B cell (primary cell): ENCODE data around the gene CERT1. TPM values are rescaled to one million over a fixed set of nuclear protein-coding genes. Genes with fewer than 3 reads are reported as not detected.

Experiments
- ATAC-seq: fragments of 200-7000 bp; cut with Tn5 transposase; one replicate; pipeline ENCODE4 v1.10.0; 2021; ENCODE audit warnings: low read depth, mild to moderate bottlenecking, moderate number of reproducible peaks, moderate library complexity
- CTCF ChIA-PET: fragments of 350-600 bp; sonication (Branson Sonifier 250); formaldehyde crosslinking; loops from one replicate; lab custom pipeline; 2021; ENCODE audit warnings: antibody characterized with exemption, inconsistent platforms; lab: Charles Lee
- POLR2A ChIA-PET: fragments of 350-600 bp; sonication (Branson Sonifier 250); formaldehyde crosslinking; loops from one replicate; lab custom pipeline; 2021; ENCODE audit warnings: antibody characterized with exemption; lab: Charles Lee
- DNase-seq: peaks from one replicate; pipeline ENCODE4 v3.0.0; 2013
- H2AFZ ChIP-seq: 2 replicates; pipeline ENCODE4 v1.6.1; 2012; ENCODE audit warnings: mild to moderate bottlenecking, low read depth, low read length; ENCODE audit not compliant: insufficient read depth, poor library complexity, severe bottlenecking
- H3K27ac ChIP-seq, 2 donors: 1 replicate in 1 of 2; 2 replicates in 1 of 2; pipeline ENCODE4 v1.5.1; 2012 to 2013; ENCODE audit warnings: low read length in 2 of 2, mild to moderate bottlenecking in 2 of 2, moderate library complexity in 1 of 2
- H3K27me3 ChIP-seq, 4 experiments: fragments of 200-600 bp in 1 of 4; sonication (generic) in 1 of 4; replicated peaks in 1 of 4; 1 replicate in 2 of 4; 2 replicates in 2 of 4; pipeline versions ENCODE4 v1.6.1 to v1.7.0; 2013 to 2016; ENCODE audit warnings: low read length in 3 of 4, mild to moderate bottlenecking in 2 of 4, mixed read lengths in 1 of 4, moderate library complexity in 1 of 4; ENCODE audit not compliant: insufficient read depth in 4 of 4, control insufficient read depth in 3 of 4; ENCODE audit errors: control extremely low read depth in 1 of 4
- H3K36me3 ChIP-seq, 2 experiments: replicated peaks in 1 of 2; 1 replicate in 1 of 2; 2 replicates in 1 of 2; pipeline versions ENCODE4 v1.6.1 to v1.7.1; 2013; ENCODE audit warnings: low read length in 1 of 2; ENCODE audit not compliant: insufficient read depth in 2 of 2, control insufficient read depth in 1 of 2; ENCODE audit errors: control extremely low read depth in 1 of 2, extremely low read depth in 1 of 2
- H3K4me1 ChIP-seq, 2 donors: fragments of 200-600 bp in 1 of 2; sonication (generic) in 1 of 2; 1 replicate in 1 of 2; 2 replicates in 1 of 2; pipeline versions ENCODE4 v1.5.1 to v1.6.1; 2013 to 2017; ENCODE audit warnings: low read length in 2 of 2; ENCODE audit not compliant: control insufficient read depth in 2 of 2, insufficient read depth in 2 of 2
- H3K4me2 ChIP-seq: replicated peaks from 2 replicates; pipeline ENCODE3; 2012; ENCODE audit warnings: mild to moderate bottlenecking, low read depth, low read length; ENCODE audit not compliant: poor library complexity, severe bottlenecking
- H3K4me3 ChIP-seq, 5 experiments: fragments of 200-600 bp in 1 of 5; sonication (generic) in 1 of 5; 1 replicate in 3 of 5; 2 replicates in 2 of 5; pipeline versions ENCODE4 v1.5.1 to v1.7.0; 2011 to 2016; ENCODE audit warnings: low read length in 4 of 5, mild to moderate bottlenecking in 4 of 5, low read depth in 2 of 5, control low read depth in 1 of 5, moderate library complexity in 1 of 5; ENCODE audit not compliant: insufficient read depth in 1 of 5; ENCODE audit errors: control extremely low read depth in 1 of 5, extremely low read depth in 1 of 5
- H3K79me2 ChIP-seq: fragments of 200-600 bp; sonication (generic); one replicate; pipeline ENCODE4 v1.6.0; 2016; ENCODE audit warnings: low read length; ENCODE audit not compliant: control insufficient read depth, insufficient read depth
- H3K9ac ChIP-seq: fragments of 200-600 bp; sonication (generic); 2 replicates; pipeline ENCODE4 v1.6.1; 2017; ENCODE audit warnings: mild to moderate bottlenecking, low read length, moderate library complexity
- H3K9me3 ChIP-seq, 3 donors: one replicate each; pipeline versions ENCODE4 v1.6.1 to v1.7.1; 2013; ENCODE audit warnings: low read length in 2 of 3; ENCODE audit not compliant: control insufficient read depth in 2 of 3, insufficient read depth in 1 of 3; ENCODE audit errors: control extremely low read depth in 1 of 3
- H4K20me1 ChIP-seq: 2 replicates; pipeline ENCODE4 v1.6.0; 2012; ENCODE audit warnings: mild to moderate bottlenecking, low read length; ENCODE audit not compliant: insufficient read depth, control insufficient read depth, poor library complexity, severe bottlenecking
- H3K27ac Mint-ChIP-seq: one replicate; pipeline ENCODE4 v1.8.0; 2021; ENCODE audit warnings: mixed read lengths
- H3K27me3 Mint-ChIP-seq: one replicate; pipeline ENCODE4 v1.8.0; 2021; ENCODE audit warnings: mixed read lengths
- H3K4me1 Mint-ChIP-seq: one replicate; pipeline ENCODE4 v1.8.0; 2021; ENCODE audit warnings: mixed read lengths
- H3K4me3 Mint-ChIP-seq: one replicate; pipeline ENCODE4 v1.8.0; 2021; ENCODE audit warnings: mixed read lengths
- H3K9me3 Mint-ChIP-seq: one replicate; pipeline ENCODE4 v1.8.0; 2022; ENCODE audit warnings: mixed read lengths; ENCODE audit not compliant: insufficient read depth
- EZH2 ChIP-seq: IDR thresholded peaks from 2 replicates; pipeline ENCODE4 v1.6.1; 2012; ENCODE audit warnings: borderline replicate concordance, low read depth, mild to moderate bottlenecking, moderate library complexity, low read length; ENCODE audit not compliant: insufficient read depth, poor library complexity, severe bottlenecking
- WGBS: methylation state at CpG from one replicate; pipeline ENCODE4 v1.1.5; 2013; ENCODE audit warnings: missing lambda C conversion rate; ENCODE audit not compliant: insufficient coverage; 5-methylcytosine and 5-hydroxymethylcytosine counted together
- intact Hi-C: fragments of 100-400 bp; cut with micrococcal nuclease; formaldehyde crosslinking; loops from one replicate; pipeline ENCODE4 v1.10.0; 2022
- polyA plus RNA-seq: library from polyadenylated mRNA; depleted of rRNA; stranded (reverse); fragments of >200 nt; gene quantifications from 2 replicates; pipeline ENCODE4 v1.2.3, GENCODE V29; 2012
- total RNA-seq, 2 donors: library from RNA; stranded (reverse); fragments of 120-200 nt in 1 of 2; gene quantifications; 1 replicate in 1 of 2; 2 replicates in 1 of 2; pipeline versions ENCODE4 v1.2.3 to v1.2.4, GENCODE V29; 2013 to 2022
- TF ChIP-seq, protein P1 (sequence below): fragments of 200-600 bp; IDR thresholded peaks from one replicate; pipeline ENCODE4 v1.8.0; 2022; ENCODE audit warnings: antibody characterized with exemption, mild to moderate bottlenecking

Gene CERT1
- total and polyA plus RNA-seq, 2 donors (not counting 1 experiment from before 2014, with no cell fraction given), result 13.7 to 60.5 TPM

DNA sequence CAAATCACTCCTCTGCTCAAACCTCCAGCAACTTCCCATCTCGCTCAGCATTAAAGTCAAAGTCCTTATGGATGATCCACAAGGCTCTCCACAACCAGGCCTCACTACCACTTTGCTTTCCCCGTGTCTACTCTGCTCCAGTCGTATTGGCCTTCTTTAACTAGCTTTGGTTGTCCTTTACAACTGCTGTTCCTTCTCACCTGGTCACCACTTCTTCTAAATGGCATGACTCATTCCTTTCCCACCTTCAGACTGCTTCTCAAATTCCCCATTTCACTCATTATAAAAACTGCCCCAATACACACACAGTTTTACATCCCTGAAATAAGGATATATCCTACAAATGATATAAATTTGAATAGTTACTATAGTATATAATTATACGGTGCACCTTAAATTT lies 30.4 kb downstream of the CERT1 start:
- Histone ChIP-seq H2AFZ (no peak overlapping the region), H4K20me1 (peaks cover 35% of the 10 kb centered on the region), H3K4me3 (no peak overlapping the region), H3K79me2 (peaks cover 74% of the 10 kb centered on the region), H3K9ac (no peak overlapping the region), H3K9me3 (peaks cover 0 to 12% (median 3%) of the 10 kb centered on the region in 3 donors), H3K36me3 (peaks cover 0 to 11% of the 10 kb centered on the region in 2 experiments), H3K4me1 (no peaks in the 10 kb centered on the region), H3K27me3 (no peaks in the 10 kb centered on the region), H3K4me2 (no peak overlapping the region), H3K27ac (no peak overlapping the region)
- H3K9me3 Mint-ChIP-seq, result peaks cover 7% of the 10 kb centered on the region
- ChIA-PET POLR2A (no interaction called here), CTCF (no interaction called here)
- H3K4me1 Mint-ChIP-seq, result peaks cover 13% of the 10 kb centered on the region
- ATAC-seq (no peak), DNase-seq (no peak)
- no peak overlapping the region for H3K4me3 Mint-ChIP-seq
- TF ChIP-seq EZH2, result no peak
- TF ChIP-seq, protein P1, sequence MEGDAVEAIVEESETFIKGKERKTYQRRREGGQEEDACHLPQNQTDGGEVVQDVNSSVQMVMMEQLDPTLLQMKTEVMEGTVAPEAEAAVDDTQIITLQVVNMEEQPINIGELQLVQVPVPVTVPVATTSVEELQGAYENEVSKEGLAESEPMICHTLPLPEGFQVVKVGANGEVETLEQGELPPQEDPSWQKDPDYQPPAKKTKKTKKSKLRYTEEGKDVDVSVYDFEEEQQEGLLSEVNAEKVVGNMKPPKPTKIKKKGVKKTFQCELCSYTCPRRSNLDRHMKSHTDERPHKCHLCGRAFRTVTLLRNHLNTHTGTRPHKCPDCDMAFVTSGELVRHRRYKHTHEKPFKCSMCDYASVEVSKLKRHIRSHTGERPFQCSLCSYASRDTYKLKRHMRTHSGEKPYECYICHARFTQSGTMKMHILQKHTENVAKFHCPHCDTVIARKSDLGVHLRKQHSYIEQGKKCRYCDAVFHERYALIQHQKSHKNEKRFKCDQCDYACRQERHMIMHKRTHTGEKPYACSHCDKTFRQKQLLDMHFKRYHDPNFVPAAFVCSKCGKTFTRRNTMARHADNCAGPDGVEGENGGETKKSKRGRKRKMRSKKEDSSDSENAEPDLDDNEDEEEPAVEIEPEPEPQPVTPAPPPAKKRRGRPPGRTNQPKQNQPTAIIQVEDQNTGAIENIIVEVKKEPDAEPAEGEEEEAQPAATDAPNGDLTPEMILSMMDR, result no peak
- 100% methylated on average over 3 of the region's 4 CpGs for WGBS
- no peak overlapping the region for H3K27ac Mint-ChIP-seq
- H3K27me3 Mint-ChIP-seq, result no peaks in the 10 kb centered on the region
- intact Hi-C loops, result no loop called here

GRCh38 chr5:75475364-75475763 lies 36.1 kb downstream of the CERT1 start:
- TF ChIP-seq EZH2, result no peak
- TF ChIP-seq, protein P1, result no peak
- Mint-ChIP-seq H3K9me3 (peaks cover 9% of the 10 kb centered on the region), H3K27me3 (no peaks in the 10 kb centered on the region), H3K4me3 (no peak overlapping the region), H3K4me1 (peaks cover 17% of the 10 kb centered on the region), H3K27ac (no peak overlapping the region)
- Histone ChIP-seq H3K4me2 (no peak overlapping the region), H3K27ac (no peak overlapping the region), H3K27me3 (no peaks in the 10 kb centered on the region), H2AFZ (no peak overlapping the region), H3K36me3 (peaks cover 0 to 3% of the 10 kb centered on the region in 2 experiments), H3K4me1 (no peaks in the 10 kb centered on the region), H3K9ac (no peak overlapping the region), H3K4me3 (no peak overlapping the region), H4K20me1 (peaks cover 14% of the 10 kb centered on the region), H3K9me3 (peaks cover 0 to 5% (median 3%) of the 10 kb centered on the region in 3 donors), H3K79me2 (peaks cover 54% of the 10 kb centered on the region)
- ATAC-seq, result no peak
- intact Hi-C loops, result no loop called here
- WGBS, result 100% methylated on average over 1 of the region's 4 CpGs
- POLR2A ChIA-PET, result no interaction called here
- CTCF ChIA-PET, result no interaction called here
- DNase-seq, result no peak
